ENCODE results near the gene PGAM1.
A peak's percentile ranks its signal among the peaks of the same experiment; 100 is the strongest.
"Not testable (repeated sequence)": the region's sequence is repeated elsewhere in the genome, so short reads cannot be mapped to it uniquely, and the experiment has no call there.

Gene PGAM1

DNA sequence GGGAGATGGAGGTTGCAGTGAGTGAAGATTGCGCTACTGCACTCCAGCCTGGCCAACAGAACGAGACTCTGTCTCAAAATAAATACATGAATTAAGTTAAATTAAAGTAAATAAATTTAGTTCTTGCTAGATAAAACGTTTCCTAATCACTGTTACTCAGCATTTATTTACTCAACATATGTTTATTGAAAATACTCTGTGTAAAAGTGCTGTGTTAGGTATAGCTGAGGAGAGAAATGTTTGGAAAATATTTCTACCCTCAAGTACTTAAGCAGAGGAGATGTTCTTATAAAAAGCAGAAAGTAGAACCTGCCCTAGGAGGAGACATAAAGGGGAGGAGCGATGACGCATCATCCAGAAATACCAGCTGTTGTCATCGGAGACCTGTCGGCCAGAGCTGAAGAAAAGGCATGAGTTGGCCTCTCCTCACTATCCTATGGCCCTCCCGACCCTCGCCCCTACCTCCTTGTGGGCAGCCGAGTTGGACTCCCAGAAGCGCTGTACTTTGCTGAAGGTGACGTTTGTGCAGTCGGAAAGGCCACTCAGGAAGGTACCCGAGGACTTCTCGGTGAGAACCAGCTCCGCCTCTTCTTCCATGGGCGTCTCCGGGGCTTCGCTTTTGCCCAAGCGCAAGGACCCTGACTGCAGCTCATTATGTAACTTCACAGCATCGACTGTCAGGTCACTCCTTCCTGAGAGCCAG is 26.0 kb upstream of the PGAM1 start:
- TF ChIP-seq, protein P1, sequence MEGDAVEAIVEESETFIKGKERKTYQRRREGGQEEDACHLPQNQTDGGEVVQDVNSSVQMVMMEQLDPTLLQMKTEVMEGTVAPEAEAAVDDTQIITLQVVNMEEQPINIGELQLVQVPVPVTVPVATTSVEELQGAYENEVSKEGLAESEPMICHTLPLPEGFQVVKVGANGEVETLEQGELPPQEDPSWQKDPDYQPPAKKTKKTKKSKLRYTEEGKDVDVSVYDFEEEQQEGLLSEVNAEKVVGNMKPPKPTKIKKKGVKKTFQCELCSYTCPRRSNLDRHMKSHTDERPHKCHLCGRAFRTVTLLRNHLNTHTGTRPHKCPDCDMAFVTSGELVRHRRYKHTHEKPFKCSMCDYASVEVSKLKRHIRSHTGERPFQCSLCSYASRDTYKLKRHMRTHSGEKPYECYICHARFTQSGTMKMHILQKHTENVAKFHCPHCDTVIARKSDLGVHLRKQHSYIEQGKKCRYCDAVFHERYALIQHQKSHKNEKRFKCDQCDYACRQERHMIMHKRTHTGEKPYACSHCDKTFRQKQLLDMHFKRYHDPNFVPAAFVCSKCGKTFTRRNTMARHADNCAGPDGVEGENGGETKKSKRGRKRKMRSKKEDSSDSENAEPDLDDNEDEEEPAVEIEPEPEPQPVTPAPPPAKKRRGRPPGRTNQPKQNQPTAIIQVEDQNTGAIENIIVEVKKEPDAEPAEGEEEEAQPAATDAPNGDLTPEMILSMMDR (conservative IDR thresholded peaks at IDR 0.05; ENCODE audit: low read depth, low read length) = no peak
- H3K4me3 ChIP-seq (ENCODE audit: low read length) = peak overlapping the region; percentile 95
- no peak for DNase-seq (ENCODE audit: low read depth)

DNA sequence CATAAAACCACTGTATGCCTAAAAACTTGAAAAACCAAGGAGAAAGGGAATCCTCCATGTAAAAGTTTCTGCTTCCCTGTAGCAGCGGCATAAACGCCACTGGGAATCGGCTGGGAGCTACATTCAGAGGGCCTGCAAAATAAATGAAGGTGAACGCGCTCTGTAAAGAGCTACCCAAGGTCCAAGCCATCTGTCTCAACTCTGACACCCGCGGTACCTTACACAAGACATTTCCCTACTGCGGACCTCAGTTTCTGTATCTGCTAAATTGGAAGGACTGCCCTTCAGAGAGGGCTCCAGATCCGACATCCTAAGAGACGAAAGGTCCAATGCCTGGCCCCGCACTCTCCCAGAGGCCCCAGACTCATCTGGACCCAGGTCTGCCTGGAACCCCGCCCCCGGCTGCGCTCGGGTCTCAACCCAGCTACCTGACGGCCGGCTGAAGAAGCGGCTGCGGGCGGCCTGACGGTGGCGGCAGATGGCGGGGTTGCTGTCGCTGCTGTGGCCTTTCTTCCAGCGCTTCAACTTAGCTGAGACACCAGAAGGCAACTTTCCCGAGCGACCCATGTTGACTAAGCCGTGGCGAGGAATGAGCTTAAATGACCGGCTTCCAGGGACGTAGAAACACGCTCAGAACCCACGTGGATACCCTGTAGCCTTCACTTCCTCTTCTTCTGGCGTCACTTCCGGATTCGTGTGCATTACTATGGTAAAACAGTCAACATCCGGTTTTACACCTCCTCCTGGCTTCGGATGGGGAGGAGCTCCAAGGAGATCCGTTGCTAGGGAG is 25.1 kb upstream of the PGAM1 start, which contains the start of gene RRP12:
Gene RRP12, minus strand, starts transcription at position 676 of the 790 bp plus-strand sequence. Its CDS starts 109 bp downstream, at position 567.
- H3K4me3 ChIP-seq (ENCODE audit: low read length) = peak within 1 kb of the TSS; percentile 95
- peak; percentile 92 for DNase-seq (ENCODE audit: low read depth)
- TF ChIP-seq, protein P1 (conservative IDR thresholded peaks at IDR 0.05; ENCODE audit: low read depth, low read length) = peak; percentile 27

DNA sequence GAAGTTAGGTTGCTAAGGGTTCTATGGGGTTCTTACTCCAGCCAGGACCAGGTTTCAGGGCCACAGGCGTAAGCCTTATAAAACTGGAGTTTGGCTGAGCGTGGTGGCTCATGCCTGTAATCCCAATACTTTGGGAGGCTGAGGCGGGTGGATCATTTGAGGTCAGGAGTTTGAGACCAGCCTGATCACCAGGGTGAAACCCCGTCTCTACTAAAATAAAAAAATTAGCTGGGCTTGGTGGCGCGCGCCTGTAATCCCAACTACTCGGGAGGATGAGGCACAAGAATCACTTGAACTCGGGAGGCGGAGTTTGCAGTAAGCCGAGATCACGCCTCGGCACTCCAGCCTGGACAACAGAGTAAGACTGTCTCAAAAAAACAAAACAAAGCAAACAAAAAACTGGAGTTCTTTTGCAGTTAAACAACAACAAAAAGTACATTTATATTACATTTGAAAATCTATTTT is 24.5 kb upstream of the PGAM1 start:
- DNase-seq (ENCODE audit: low read depth) = no peak
- TF ChIP-seq, protein P1 (conservative IDR thresholded peaks at IDR 0.05; ENCODE audit: low read depth, low read length) = no peak
- peak overlapping the region; percentile 95 for H3K4me3 ChIP-seq (ENCODE audit: low read length)

DNA sequence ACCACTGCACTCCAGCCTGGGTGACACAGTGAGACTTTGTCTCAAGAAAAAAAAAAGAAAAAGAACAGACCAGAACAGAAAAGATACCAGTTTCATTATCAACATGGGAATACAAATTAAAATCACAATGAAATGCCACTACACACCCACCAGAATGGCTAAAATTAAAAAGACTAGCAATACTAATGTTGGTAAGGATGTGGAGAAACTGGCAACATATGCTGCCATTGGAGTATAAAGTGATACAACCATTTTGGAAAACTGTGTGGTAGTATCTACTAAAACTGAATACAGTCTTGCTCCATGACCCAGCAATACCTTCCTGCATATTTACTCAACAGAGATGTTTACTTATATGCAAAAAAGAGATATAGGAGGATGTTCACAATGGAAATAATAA is 21.9 kb upstream of the PGAM1 start:
- H3K4me3 ChIP-seq (ENCODE audit: low read length) = no peak overlapping the region
- TF ChIP-seq, protein P1 (conservative IDR thresholded peaks at IDR 0.05; ENCODE audit: low read depth, low read length) = no peak
- no peak for DNase-seq (ENCODE audit: low read depth)

DNA sequence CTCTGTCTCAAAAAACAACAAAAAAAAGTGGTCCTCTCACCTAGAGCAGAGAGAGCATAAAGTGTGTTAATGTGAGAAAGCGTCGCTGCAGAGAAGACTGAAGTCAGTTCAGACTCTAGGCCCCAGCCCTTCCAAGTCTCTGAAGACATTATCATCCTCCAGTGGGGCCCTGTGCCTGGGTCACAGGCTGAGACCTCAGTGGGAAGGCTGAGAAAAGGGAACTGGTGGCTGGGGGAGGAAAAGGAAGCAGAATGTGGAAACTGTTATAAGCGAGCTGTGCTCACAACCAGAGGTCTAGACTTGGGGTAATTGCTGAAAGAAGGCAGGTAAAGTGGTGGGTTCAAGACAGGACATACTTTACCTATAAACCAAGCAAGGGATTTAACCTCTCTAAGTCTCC is 19.9 kb upstream of the PGAM1 start:
- H3K4me3 ChIP-seq (ENCODE audit: low read length) = no peak overlapping the region
- no peak for DNase-seq (ENCODE audit: low read depth)
- TF ChIP-seq, protein P1 (conservative IDR thresholded peaks at IDR 0.05; ENCODE audit: low read depth, low read length) = no peak

DNA sequence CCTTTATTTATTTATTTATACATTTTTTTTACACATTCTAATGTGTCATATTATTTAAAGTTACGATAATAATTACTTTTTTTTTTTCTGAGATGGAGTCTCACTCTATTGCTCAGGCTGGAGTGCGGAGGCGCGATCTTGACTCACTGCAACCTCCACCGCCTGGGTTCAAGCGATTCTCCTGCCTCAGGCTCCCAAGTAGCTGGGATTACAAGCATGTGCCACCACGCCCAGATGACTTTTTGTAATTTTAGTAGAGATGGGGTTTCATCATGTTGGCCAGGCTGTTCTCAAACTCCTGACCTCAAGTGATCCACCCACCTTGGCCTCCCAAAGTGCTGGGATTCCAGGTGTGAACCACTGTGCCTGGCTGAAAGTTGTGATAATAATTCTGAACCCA is 19.5 kb upstream of the PGAM1 start:
- DNase-seq (ENCODE audit: low read depth); H3K4me3 ChIP-seq (ENCODE audit: low read length): not testable (repeated sequence)

DNA sequence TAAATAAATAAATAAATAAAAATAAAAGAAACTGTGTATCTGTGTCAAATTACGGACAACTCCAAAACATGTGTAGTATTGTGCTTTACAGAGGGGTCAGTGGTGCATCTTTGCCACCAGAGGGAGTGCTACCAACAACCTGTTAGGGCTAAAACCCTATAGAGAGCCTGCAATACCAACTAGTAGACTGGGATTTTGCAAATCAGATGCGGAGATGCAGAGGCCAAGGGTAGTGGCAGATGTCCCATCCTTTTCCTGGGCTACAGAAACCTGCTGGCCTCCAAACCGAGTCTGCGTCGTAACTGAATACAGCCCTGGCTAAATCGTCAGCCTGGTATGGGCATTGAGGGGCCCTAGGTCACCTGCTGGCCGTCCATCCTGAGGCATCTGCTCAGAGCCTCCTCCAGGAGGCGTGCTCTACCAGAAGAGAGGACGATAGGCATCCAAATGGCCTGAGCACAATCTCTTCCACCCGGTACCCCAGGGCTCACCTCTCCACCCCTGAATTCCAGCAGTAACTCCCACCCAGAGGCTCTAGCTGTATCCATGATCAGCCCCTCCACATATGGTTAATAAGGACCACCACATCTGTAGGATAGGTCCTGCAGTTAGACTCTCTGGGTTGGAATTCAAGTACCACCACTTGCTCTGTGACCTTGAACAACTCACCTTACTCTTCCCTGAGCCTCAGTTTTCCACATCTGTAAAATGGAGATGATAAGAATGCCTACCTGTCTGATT is 18.6 kb upstream of the PGAM1 start:
- peak overlapping the region; percentile 28 for H3K4me3 ChIP-seq (ENCODE audit: low read length)
- TF ChIP-seq, protein P1 (conservative IDR thresholded peaks at IDR 0.05; ENCODE audit: low read depth, low read length) = peak; percentile 73
- DNase-seq (ENCODE audit: low read depth) = no peak
